Upper lobe of right lung (tissue), 1 donor: ENCODE data around the gene OR1I1. TPM values are rescaled to one million over a fixed set of nuclear protein-coding genes. Genes with fewer than 3 reads are reported as not detected.
A peak's percentile ranks its signal among the peaks of the same experiment; 100 is the strongest.

ENCODE experiments used
- ATAC-seq: fragments of 200-7000 bp; cut with Tn5 transposase; one replicate; pipeline ENCODE4 v1.9.1; 2020; ENCODE audit warnings: mild to moderate bottlenecking, moderate library complexity
- DNase-seq: peaks from one replicate; pipeline ENCODE4 v3.0.0-alpha.2; 2020
- H3K27ac ChIP-seq: fragments of 200-600 bp; one replicate; pipeline ENCODE4 v1.8.0; 2022
- H3K27me3 ChIP-seq: fragments of 200-600 bp; one replicate; pipeline ENCODE4 v1.8.0; 2022; ENCODE audit warnings: mild to moderate bottlenecking
- H3K36me3 ChIP-seq: fragments of 200-600 bp; one replicate; pipeline ENCODE4 v1.8.0; 2022
- H3K4me1 ChIP-seq: fragments of 200-600 bp; one replicate; pipeline ENCODE4 v1.8.0; 2022
- H3K4me3 ChIP-seq: fragments of 200-600 bp; one replicate; pipeline ENCODE4 v1.8.0; 2022; ENCODE audit warnings: mild to moderate bottlenecking
- H3K9me3 ChIP-seq: fragments of 200-600 bp; one replicate; pipeline ENCODE4 v1.8.0; 2022
- CTCF ChIP-seq: fragments of 200-600 bp; IDR thresholded peaks from one replicate; pipeline ENCODE4 v1.8.0; 2022; ENCODE audit warnings: antibody characterized with exemption
- intact Hi-C: fragments of 100-400 bp; cut with DNase I; formaldehyde crosslinking; loops from one replicate; pipeline ENCODE4 v1.11.0; 2022
- total RNA-seq: library from RNA; stranded (reverse); fragmentation: NEBNext Ultra II Directional; extraction: Animal tissue kit (Norgen Biotek cat#: 25700); gene quantifications from one replicate; pipeline ENCODE4 v1.2.1, GENCODE V29; 2021
- donor health status: DM: no; HTN: yes; CAD: no; lungs with severe emphysema.

Gene OR1I1
- total RNA-seq, 1 donor from 2014 or later: not detected

- no peaks in the 10 kb centered on the region for H3K36me3 ChIP-seq
- DNase-seq: no peak
- H3K9me3 ChIP-seq: no peaks in the 10 kb centered on the region
- H3K27ac ChIP-seq: no peak overlapping the region
- H3K4me1 ChIP-seq: no peaks in the 10 kb centered on the region
- TF ChIP-seq CTCF: peak; percentile 74
- intact Hi-C loops: no loop called here
- H3K27me3 ChIP-seq: no peaks in the 10 kb centered on the region
- ATAC-seq: peak; percentile 89
- H3K4me3 ChIP-seq: no peak overlapping the region
These were observed 19.6 kb downstream of the OR1I1 start for GRCh38 chr19:15101479-15102082.

GRCh38 chr19:15104003-15104402 lies 22.0 kb downstream of the OR1I1 start:
- Histone ChIP-seq H3K4me3 (no peak overlapping the region), H3K4me1 (peaks cover 4% of the 10 kb centered on the region), H3K27ac (no peak overlapping the region), H3K36me3 (no peaks in the 10 kb centered on the region), H3K9me3 (no peaks in the 10 kb centered on the region), H3K27me3 (no peaks in the 10 kb centered on the region)
- no peak for TF ChIP-seq CTCF
- DNase-seq (no peak), ATAC-seq (no peak)
- intact Hi-C loops: no loop called here

GRCh38 chr19:15104411-15104810 lies 22.4 kb downstream of the OR1I1 start:
- H3K4me1 ChIP-seq: peaks cover 4% of the 10 kb centered on the region
- intact Hi-C loops: no loop called here
- H3K27me3 ChIP-seq: no peaks in the 10 kb centered on the region
- no peak for ATAC-seq
- H3K4me3 ChIP-seq: no peak overlapping the region
- H3K9me3 ChIP-seq: no peaks in the 10 kb centered on the region
- DNase-seq: no peak
- no peak overlapping the region for H3K27ac ChIP-seq
- no peak for TF ChIP-seq CTCF
- no peaks in the 10 kb centered on the region for H3K36me3 ChIP-seq

- TF ChIP-seq CTCF: no peak
- peaks cover 4% of the 10 kb centered on the region for H3K4me1 ChIP-seq
- H3K4me3 ChIP-seq: no peak overlapping the region
- ATAC-seq (no peak), DNase-seq (no peak)
- H3K27ac ChIP-seq: no peak overlapping the region
- no peaks in the 10 kb centered on the region for H3K27me3 ChIP-seq
- intact Hi-C loops: no loop called here
- no peaks in the 10 kb centered on the region for H3K36me3 ChIP-seq
- H3K9me3 ChIP-seq: no peaks in the 10 kb centered on the region
These were observed 23.0 kb downstream of the OR1I1 start for GRCh38 chr19:15105044-15105443.

GRCh38 chr19:15107061-15108010 lies 25.3 kb downstream of the OR1I1 start, which contains the start of gene SYDE1:
TSS of gene SYDE1 (plus strand) at chr19:15107401. CDS start at chr19:15107434, 33 bp downstream.
- H3K27me3 ChIP-seq: no peaks in the 10 kb centered on the region
- peak; percentile 68 for ATAC-seq
- H3K4me3 ChIP-seq: peak within 1 kb of the TSS; percentile 66
- DNase-seq: no peak
- peaks cover 4% of the 10 kb centered on the region for H3K4me1 ChIP-seq
- H3K27ac ChIP-seq: peak within 1 kb of the TSS; percentile 85
- no peak for TF ChIP-seq CTCF
- intact Hi-C loops: no loop called here
- H3K36me3 ChIP-seq: peaks cover 12% of the 10 kb centered on the region
- no peaks in the 10 kb centered on the region for H3K9me3 ChIP-seq
